Type B pancreatic cell (in vitro differentiated cells): ENCODE results near the gene MAPRE2. TPM values are rescaled to one million over a fixed set of nuclear protein-coding genes. Genes with fewer than 3 reads are reported as not detected.
A peak's percentile ranks its signal among the peaks of the same experiment; 100 is the strongest.

Experiments
- DNase-seq: peaks from one replicate; pipeline ENCODE4 v3.0.0; 2021; ENCODE audit warnings: mixed read lengths; ENCODE audit not compliant: unreplicated experiment; ENCODE audit errors: extremely low spot score
- H3K27ac Mint-ChIP-seq: 2 replicates; pipeline ENCODE4 v1.8.0; 2021; ENCODE audit warnings: mild to moderate bottlenecking, mixed read lengths
- H3K27me3 Mint-ChIP-seq: 2 replicates; pipeline ENCODE4 v1.8.0; 2021; ENCODE audit warnings: mixed read lengths
- H3K36me3 Mint-ChIP-seq: 2 replicates; pipeline ENCODE4 v1.8.0; 2021; ENCODE audit warnings: mixed read lengths
- H3K4me1 Mint-ChIP-seq: one replicate; pipeline ENCODE4 v1.8.0; 2021; ENCODE audit warnings: mixed read lengths; ENCODE audit not compliant: unreplicated experiment
- H3K4me3 Mint-ChIP-seq: 2 replicates; pipeline ENCODE4 v1.8.0; 2021; ENCODE audit warnings: mild to moderate bottlenecking, mixed read lengths
- H3K9me3 Mint-ChIP-seq: 2 replicates; pipeline ENCODE4 v1.8.0; 2021; ENCODE audit warnings: mixed read lengths
- total RNA-seq: library from RNA; stranded (reverse); gene quantifications from 2 replicates; pipeline ENCODE4 v1.2.1, GENCODE V29; 2021; ENCODE audit warnings: low replicate concordance
- TF ChIP-seq, protein P1 (sequence below): fragments of 200-600 bp; sonication (generic); conservative IDR thresholded peaks from 2 replicates; pipeline ENCODE4 v1.5.0; 2021; ENCODE audit warnings: antibody characterized with exemption, mild to moderate bottlenecking

Gene MAPRE2
- total RNA-seq, 1 donor from 2014 or later, result 28.0 TPM

DNA sequence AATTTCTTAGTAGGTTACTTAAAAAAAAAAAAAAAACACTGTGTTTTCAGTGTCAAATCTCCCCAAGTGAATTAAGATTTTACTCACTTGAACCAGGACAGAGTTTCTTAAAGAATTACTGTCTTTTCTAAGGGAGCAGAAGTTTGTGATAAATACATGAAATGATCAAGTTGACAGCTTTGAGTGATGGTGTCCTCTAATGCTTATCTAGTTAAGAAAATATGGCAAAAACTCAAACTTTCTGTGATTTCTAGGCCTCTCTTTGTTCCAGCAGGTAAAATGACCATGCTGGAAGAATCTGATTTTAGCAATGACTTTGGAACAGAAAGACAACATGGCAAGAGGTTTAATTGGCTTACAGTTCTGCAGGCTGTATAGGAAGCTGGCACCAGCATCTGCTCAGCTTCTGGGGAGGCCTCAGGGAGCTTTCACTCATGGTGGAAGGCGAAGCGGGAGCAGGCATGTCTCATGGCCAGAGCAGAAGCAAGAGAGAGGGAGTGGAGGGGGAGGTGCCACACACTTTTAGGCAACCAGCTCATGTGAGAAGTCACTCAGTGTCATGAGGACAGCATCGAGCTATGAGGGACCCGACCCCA is 6.6 kb downstream of the MAPRE2 start:
- H3K27ac Mint-ChIP-seq, result no peak overlapping the region
- DNase-seq, result no peak
- H3K36me3 Mint-ChIP-seq, result peaks cover 3% of the 10 kb centered on the region
- H3K4me1 Mint-ChIP-seq, result peaks cover 45% of the 10 kb centered on the region
- H3K9me3 Mint-ChIP-seq, result peaks cover 4% of the 10 kb centered on the region
- TF ChIP-seq, protein P1, sequence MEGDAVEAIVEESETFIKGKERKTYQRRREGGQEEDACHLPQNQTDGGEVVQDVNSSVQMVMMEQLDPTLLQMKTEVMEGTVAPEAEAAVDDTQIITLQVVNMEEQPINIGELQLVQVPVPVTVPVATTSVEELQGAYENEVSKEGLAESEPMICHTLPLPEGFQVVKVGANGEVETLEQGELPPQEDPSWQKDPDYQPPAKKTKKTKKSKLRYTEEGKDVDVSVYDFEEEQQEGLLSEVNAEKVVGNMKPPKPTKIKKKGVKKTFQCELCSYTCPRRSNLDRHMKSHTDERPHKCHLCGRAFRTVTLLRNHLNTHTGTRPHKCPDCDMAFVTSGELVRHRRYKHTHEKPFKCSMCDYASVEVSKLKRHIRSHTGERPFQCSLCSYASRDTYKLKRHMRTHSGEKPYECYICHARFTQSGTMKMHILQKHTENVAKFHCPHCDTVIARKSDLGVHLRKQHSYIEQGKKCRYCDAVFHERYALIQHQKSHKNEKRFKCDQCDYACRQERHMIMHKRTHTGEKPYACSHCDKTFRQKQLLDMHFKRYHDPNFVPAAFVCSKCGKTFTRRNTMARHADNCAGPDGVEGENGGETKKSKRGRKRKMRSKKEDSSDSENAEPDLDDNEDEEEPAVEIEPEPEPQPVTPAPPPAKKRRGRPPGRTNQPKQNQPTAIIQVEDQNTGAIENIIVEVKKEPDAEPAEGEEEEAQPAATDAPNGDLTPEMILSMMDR, result no peak
- no peaks in the 10 kb centered on the region for H3K27me3 Mint-ChIP-seq
- H3K4me3 Mint-ChIP-seq, result no peak overlapping the region

- H3K36me3 Mint-ChIP-seq, result peaks cover 5% of the 10 kb centered on the region
- H3K4me1 Mint-ChIP-seq, result peaks cover 41% of the 10 kb centered on the region
- TF ChIP-seq, protein P1, result no peak
- no peaks in the 10 kb centered on the region for H3K27me3 Mint-ChIP-seq
- H3K9me3 Mint-ChIP-seq, result peaks cover 4% of the 10 kb centered on the region
- DNase-seq, result no peak
- no peak overlapping the region for H3K4me3 Mint-ChIP-seq
- no peak overlapping the region for H3K27ac Mint-ChIP-seq
Observed at GRCh38 chr18:35049111-35050027, 8.2 kb downstream of the MAPRE2 start.

- peaks cover 9% of the 10 kb centered on the region for H3K36me3 Mint-ChIP-seq
- peaks cover 34% of the 10 kb centered on the region for H3K4me1 Mint-ChIP-seq
- no peak overlapping the region for H3K4me3 Mint-ChIP-seq
- H3K27me3 Mint-ChIP-seq, result no peaks in the 10 kb centered on the region
- DNase-seq, result no peak
- TF ChIP-seq, protein P1, result no peak
- H3K27ac Mint-ChIP-seq, result no peak overlapping the region
- peaks cover 8% of the 10 kb centered on the region for H3K9me3 Mint-ChIP-seq
Observed at GRCh38 chr18:35050028-35050546, 8.9 kb downstream of the MAPRE2 start.

GRCh38 chr18:35050705-35051195 is 9.5 kb downstream of the MAPRE2 start:
- Mint-ChIP-seq H3K27ac (peak overlapping the region; percentile 40), H3K9me3 (peaks cover 8% of the 10 kb centered on the region), H3K27me3 (no peaks in the 10 kb centered on the region), H3K4me1 (peaks cover 29% of the 10 kb centered on the region), H3K4me3 (no peak overlapping the region), H3K36me3 (peaks cover 9% of the 10 kb centered on the region)
- TF ChIP-seq, protein P1, result no peak
- DNase-seq, result no peak

GRCh38 chr18:35051641-35052377 is 10.6 kb downstream of the MAPRE2 start:
- Mint-ChIP-seq H3K9me3 (peaks cover 8% of the 10 kb centered on the region), H3K36me3 (peaks cover 9% of the 10 kb centered on the region), H3K4me1 (peaks cover 21% of the 10 kb centered on the region), H3K4me3 (no peak overlapping the region), H3K27me3 (no peaks in the 10 kb centered on the region), H3K27ac (no peak overlapping the region)
- TF ChIP-seq, protein P1, result no peak
- DNase-seq, result no peak
